Muscle of leg (tissue), 11 donors: ENCODE data around the gene CCDC201. TPM values are rescaled to one million over a fixed set of nuclear protein-coding genes. Genes with fewer than 3 reads are reported as not detected.
"Not testable (repeated sequence)": the region's sequence is repeated elsewhere in the genome, so short reads cannot be mapped to it uniquely, and the experiment has no call there.

Source experiments
- DNase-seq: peaks from one replicate; pipeline ENCODE4 v3.0.0; 2013
- H3K27ac ChIP-seq: one replicate; pipeline ENCODE4 v1.5.1; 2013; ENCODE audit warnings: mild to moderate bottlenecking, low read length, control low read depth
- H3K27me3 ChIP-seq: one replicate; pipeline ENCODE4 v1.6.1; 2013; ENCODE audit warnings: low read length; ENCODE audit not compliant: control insufficient read depth, insufficient read depth
- H3K36me3 ChIP-seq: one replicate; pipeline ENCODE4 v1.6.1; 2013; ENCODE audit warnings: low read length; ENCODE audit not compliant: control insufficient read depth, insufficient read depth
- H3K4me1 ChIP-seq: one replicate; pipeline ENCODE4 v1.6.1; 2013; ENCODE audit warnings: low read length; ENCODE audit not compliant: control insufficient read depth, insufficient read depth
- H3K4me3 ChIP-seq: one replicate; pipeline ENCODE4 v1.5.1; 2013; ENCODE audit warnings: low read length, control low read depth
- H3K9me3 ChIP-seq: replicated peaks from 2 replicates; pipeline ENCODE4 v1.6.1; 2013; ENCODE audit warnings: low read depth, low read length; ENCODE audit not compliant: control insufficient read depth
- WGBS: methylation state at CpG from one replicate; pipeline ENCODE4 v1.1.5; 2013; ENCODE audit warnings: missing lambda C conversion rate; ENCODE audit not compliant: insufficient coverage; 5-methylcytosine and 5-hydroxymethylcytosine counted together
- polyA plus RNA-seq, 8 donors: library from polyadenylated mRNA; unstranded; fragments of 120-200 nt; gene quantifications; one replicate each; pipeline versions ENCODE4 v1.2.1 to v1.2.3, GENCODE V29; 2013; ENCODE audit warnings: inconsistent platforms in 1 of 8, low replicate concordance in 1 of 8; ENCODE audit not compliant: insufficient read length in 8 of 8, insufficient read depth in 1 of 8
- total RNA-seq: library from RNA; stranded (reverse); fragments of 120-200 nt; gene quantifications from one replicate; pipeline ENCODE4 v1.2.4, GENCODE V29; 2013

The CCDC201 gene
- total and polyA plus RNA-seq, 9 donors: 0.09 TPM; not detected in 8

GRCh38 chr7:45876519-45876918 lies 3.6 kb upstream of the CCDC201 start:
- no peak overlapping the region for H3K4me3 ChIP-seq
- peaks cover 4% of the 10 kb centered on the region for H3K27me3 ChIP-seq
- no peaks in the 10 kb centered on the region for H3K36me3 ChIP-seq
- no peak for DNase-seq
- no peaks in the 10 kb centered on the region for H3K4me1 ChIP-seq
- 88% methylated on average over 2 of the region's 2 CpGs for WGBS
- H3K9me3 ChIP-seq: peaks cover 12% of the 10 kb centered on the region
- H3K27ac ChIP-seq: no peak overlapping the region

DNA sequence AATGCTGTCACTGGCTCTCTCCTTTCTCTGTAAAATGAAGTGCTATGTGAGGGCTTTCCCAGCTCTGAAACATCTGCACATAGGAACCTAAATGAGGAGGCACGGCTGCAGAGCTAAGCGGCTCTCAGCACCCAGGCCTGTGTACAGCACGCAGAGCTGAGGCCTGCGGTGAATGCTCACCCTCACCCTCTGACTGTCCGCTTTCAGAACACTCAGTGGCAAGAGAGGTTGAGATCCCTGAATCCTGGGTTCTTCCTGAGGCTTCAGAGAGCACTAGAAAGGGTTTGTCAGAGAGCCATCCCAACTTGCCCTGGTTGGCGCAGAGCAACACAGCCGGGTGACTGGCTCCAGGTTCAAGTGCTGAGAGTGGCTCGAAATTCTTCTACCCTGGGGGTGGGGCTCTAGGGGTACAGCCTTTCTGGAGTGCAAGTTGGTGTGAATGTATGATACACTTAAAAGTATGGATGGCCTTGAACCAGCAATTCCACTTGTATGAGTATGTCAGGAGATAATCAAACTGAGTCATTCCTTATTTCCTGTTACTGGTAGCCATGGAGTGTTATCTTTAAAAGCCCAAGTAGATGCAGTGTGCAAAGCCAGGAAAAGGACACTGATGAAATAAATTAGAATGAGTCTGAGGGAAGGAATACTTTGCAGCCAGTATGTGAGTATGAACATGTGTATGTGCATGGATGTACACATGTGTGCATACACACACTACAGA lies 1.7 kb upstream of the CCDC201 start:
- Histone ChIP-seq H3K9me3 (peaks cover 12% of the 10 kb centered on the region), H3K4me1 (no peaks in the 10 kb centered on the region), H3K36me3 (no peaks in the 10 kb centered on the region), H3K27me3 (peaks cover 2% of the 10 kb centered on the region), H3K4me3 (no peak overlapping the region), H3K27ac (no peak overlapping the region)
- 100% methylated on average over 2 of the region's 8 CpGs for WGBS
- DNase-seq: no peak

DNA sequence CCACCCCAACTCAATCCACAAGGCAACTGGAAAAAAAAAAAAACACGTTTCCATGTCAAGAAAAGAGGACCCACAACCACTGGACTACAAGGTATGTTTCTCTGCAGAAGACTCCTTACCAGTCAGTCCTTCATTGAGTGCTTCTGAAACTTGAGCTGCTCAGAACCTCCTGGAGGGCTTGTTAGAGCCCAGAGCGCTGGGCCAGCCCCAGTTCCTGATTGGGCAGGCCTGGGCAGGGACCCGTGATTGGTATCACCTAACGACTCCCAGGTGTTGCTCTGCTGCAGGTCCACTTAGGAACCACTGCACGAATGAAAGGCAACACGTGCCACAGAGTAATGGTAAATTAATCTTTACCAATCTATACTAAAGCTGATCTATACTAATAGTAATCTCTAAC lies 473 bp upstream of the CCDC201 start:
- 57% methylated on average over 1 of the region's 6 CpGs for WGBS
- Histone ChIP-seq H3K9me3 (peaks cover 4% of the 10 kb centered on the region), H3K36me3 (no peaks in the 10 kb centered on the region), H3K27me3 (peaks cover 4% of the 10 kb centered on the region), H3K4me3 (no peak overlapping the region), H3K4me1 (no peaks in the 10 kb centered on the region), H3K27ac (no peak overlapping the region)
- no peak for DNase-seq

DNA sequence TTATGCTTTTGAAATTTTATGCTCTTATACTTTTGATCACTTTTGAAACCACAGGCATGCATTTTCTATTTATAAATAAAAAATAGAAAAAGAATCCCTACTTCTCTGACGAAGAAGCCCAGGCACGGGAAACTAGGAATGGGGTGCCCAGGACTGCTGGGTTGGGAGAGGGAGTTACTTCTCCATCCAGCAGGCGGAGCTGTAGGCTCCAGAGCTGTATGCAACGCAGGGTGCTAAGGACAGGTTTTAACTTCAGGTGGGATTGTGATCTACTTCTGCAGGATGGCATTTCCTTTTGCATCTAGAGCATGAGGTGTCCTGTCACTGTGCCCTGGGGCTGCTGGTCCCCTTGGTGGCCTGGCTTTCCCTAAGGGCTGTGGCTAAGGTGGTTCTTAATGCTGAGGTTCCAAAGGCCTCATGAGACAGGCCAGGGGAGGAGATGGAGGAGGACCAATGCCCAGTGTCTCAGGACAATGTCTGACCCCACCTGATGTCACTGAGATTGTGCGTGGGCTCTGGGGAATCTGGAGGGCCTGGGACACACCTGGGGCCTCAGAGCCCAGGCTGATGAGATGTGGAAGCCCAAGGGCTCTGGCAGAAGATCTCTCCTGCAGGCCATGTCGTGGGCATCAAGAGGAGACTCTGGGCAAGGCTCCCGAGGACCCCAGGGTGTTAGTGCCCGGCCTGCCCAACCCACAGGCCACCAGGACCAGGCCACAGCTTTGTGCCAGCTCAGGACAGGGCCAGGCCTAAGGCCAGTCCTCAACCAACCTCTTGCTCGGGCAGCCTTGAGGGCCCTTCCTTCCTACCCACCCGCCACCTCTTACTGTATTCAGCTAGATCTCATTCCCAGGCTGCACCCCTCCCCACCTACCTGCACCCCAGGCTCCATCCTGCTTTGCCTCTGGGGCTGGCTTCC lies 507 bp downstream of the CCDC201 start:
- no peak overlapping the region for H3K4me3 ChIP-seq
- H3K27me3 ChIP-seq: peaks cover 3% of the 10 kb centered on the region
- no peak overlapping the region for H3K27ac ChIP-seq
- WGBS: 79% methylated on average over 8 of the region's 10 CpGs
- DNase-seq: no peak
- H3K4me1 ChIP-seq: no peaks in the 10 kb centered on the region
- H3K36me3 ChIP-seq: no peaks in the 10 kb centered on the region
- H3K9me3 ChIP-seq: no peaks in the 10 kb centered on the region

- no CpG with 5 or more reads among the region's 4 CpGs for WGBS
- peaks cover 4% of the 10 kb centered on the region for H3K27me3 ChIP-seq
Measured at GRCh38 chr7:45869426-45869825, 3.5 kb downstream of the CCDC201 start.

DNA sequence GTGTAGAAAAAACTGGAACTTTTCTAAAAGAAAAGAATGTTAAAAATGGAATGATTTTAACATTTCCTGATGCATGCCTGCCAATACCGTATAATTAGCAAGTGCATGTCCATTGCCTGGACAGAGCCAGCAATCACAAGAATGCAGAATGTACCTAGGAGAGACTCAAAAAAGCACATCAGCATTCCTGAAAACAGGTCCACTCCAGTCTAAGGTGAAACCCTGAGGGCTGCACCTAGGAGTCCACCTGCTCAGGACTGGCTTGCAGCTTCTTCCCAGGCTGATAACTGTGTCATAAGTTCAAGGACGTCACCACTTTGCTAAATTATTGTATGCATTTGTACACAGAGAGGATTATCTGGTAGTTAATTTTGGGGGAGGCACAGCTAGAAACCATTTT lies 5.4 kb downstream of the CCDC201 start:
- DNase-seq: no peak
- no peaks in the 10 kb centered on the region for H3K4me1 ChIP-seq
- peaks cover 4% of the 10 kb centered on the region for H3K27me3 ChIP-seq
- no peak overlapping the region for H3K4me3 ChIP-seq
- 44% methylated on average over 1 of the region's 2 CpGs for WGBS
- H3K27ac ChIP-seq: no peak overlapping the region
- H3K36me3 ChIP-seq: no peaks in the 10 kb centered on the region
- no peaks in the 10 kb centered on the region for H3K9me3 ChIP-seq

More at GRCh38 chr7:45869426-45869825, 3.5 kb downstream of the CCDC201 start:
- no peak overlapping the region for H3K4me3 ChIP-seq
- no peaks in the 10 kb centered on the region for H3K4me1 ChIP-seq
- no peaks in the 10 kb centered on the region for H3K9me3 ChIP-seq
- DNase-seq: no peak
- no peaks in the 10 kb centered on the region for H3K36me3 ChIP-seq
- H3K27ac ChIP-seq: no peak overlapping the region

- whole genome bisulfite sequencing: 59% methylated on average over 9 of the region's 13 CpGs
- Histone ChIP-seq H3K4me1 (no peaks in the 10 kb centered on the region), H3K9me3 (no peaks in the 10 kb centered on the region), H3K4me3 (no peak overlapping the region), H3K36me3 (no peaks in the 10 kb centered on the region), H3K27me3 (peaks cover 4% of the 10 kb centered on the region), H3K27ac (no peak overlapping the region)
- no peak for DNase-seq
Measured at GRCh38 chr7:45865594-45866410, 7.1 kb downstream of the CCDC201 start.

GRCh38 chr7:45863715-45864114 lies 9.2 kb downstream of the CCDC201 start:
- 58% methylated on average over 9 of the region's 9 CpGs for WGBS
- Histone ChIP-seq H3K4me1 (no peaks in the 10 kb centered on the region), H3K36me3 (no peaks in the 10 kb centered on the region), H3K9me3 (no peaks in the 10 kb centered on the region), H3K27me3 (peaks cover 9% of the 10 kb centered on the region), H3K4me3 (no peak overlapping the region), H3K27ac (no peak overlapping the region)
- no peak for DNase-seq

- H3K27ac ChIP-seq, H3K4me3 ChIP-seq, H3K36me3 ChIP-seq, H3K27me3 ChIP-seq, H3K9me3 ChIP-seq, H3K4me1 ChIP-seq, DNase-seq: not testable (repeated sequence)
- WGBS: no CpG with 5 or more reads among the region's 4 CpGs
Measured at GRCh38 chr7:45856888-45857287, 16.0 kb downstream of the CCDC201 start.

- not testable (repeated sequence) for H3K9me3 ChIP-seq, H3K36me3 ChIP-seq, H3K27me3 ChIP-seq, H3K4me1 ChIP-seq, H3K27ac ChIP-seq, DNase-seq, H3K4me3 ChIP-seq
- 46% methylated on average over 2 of the region's 3 CpGs for WGBS
Measured at GRCh38 chr7:45855680-45856079, 17.2 kb downstream of the CCDC201 start.
